ENCODE measurements around the gene GMIP. TPM values are rescaled to one million over a fixed set of nuclear protein-coding genes. Genes with fewer than 3 reads are reported as not detected.

The GMIP gene
- total and polyA plus RNA-seq, 2 experiments from 2014 or later: 5.1 to 22.1 TPM

- ATAC-seq: no peak
- Histone ChIP-seq H4K20me1 (replicated peaks; ENCODE audit: insufficient read depth) (peaks cover 6% of the 10 kb centered on the region; the same call in 1 of the 2 replicates), H2AFZ (no peak overlapping the region), H3K4me2 (no peak overlapping the region), H3K27me3 (ENCODE audit: insufficient read depth) (no peaks in the 10 kb centered on the region), H3K4me1 (ENCODE audit: insufficient read depth) (no peaks in the 10 kb centered on the region), H3K79me2 (replicated peaks; ENCODE audit: insufficient read depth) (no peaks in the 10 kb centered on the region), H3K36me3 (ENCODE audit: insufficient read depth) (peaks cover 19% of the 10 kb centered on the region), H3K27ac (ENCODE audit: low read depth) (no peak overlapping the region), H3K9me2 (ENCODE audit: insufficient read depth) (no peaks in the 10 kb centered on the region), H3K4me3 (no peak overlapping the region), H3F3A (replicated peaks; ENCODE audit: low read depth) (no peaks in the 10 kb centered on the region)
- H3K36me3 Mint-ChIP-seq (ENCODE audit: low read depth): peaks cover 78% of the 10 kb centered on the region
- H3K4me1 Mint-ChIP-seq: no peaks in the 10 kb centered on the region
- H3K4me3 Mint-ChIP-seq: no peak overlapping the region; the same call in 2 of the 3 replicates
- H3K9me3 Mint-ChIP-seq: no peaks in the 10 kb centered on the region
- H3K27me3 Mint-ChIP-seq (ENCODE audit: insufficient read depth, low read depth, poor library complexity): peaks cover 20% of the 10 kb centered on the region
- TF ChIP-seq NANOG (IDR thresholded peaks at IDR 0.05; ENCODE audit: borderline replicate concordance): no peak
- TF ChIP-seq, protein P1, sequence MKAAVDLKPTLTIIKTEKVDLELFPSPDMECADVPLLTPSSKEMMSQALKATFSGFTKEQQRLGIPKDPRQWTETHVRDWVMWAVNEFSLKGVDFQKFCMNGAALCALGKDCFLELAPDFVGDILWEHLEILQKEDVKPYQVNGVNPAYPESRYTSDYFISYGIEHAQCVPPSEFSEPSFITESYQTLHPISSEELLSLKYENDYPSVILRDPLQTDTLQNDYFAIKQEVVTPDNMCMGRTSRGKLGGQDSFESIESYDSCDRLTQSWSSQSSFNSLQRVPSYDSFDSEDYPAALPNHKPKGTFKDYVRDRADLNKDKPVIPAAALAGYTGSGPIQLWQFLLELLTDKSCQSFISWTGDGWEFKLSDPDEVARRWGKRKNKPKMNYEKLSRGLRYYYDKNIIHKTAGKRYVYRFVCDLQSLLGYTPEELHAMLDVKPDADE (IDR thresholded peaks at IDR 0.05): no peak
- TF ChIP-seq JUNB (IDR thresholded peaks at IDR 0.05; ENCODE audit: unreplicated experiment): no peak
- no peak for TF ChIP-seq CREB1 (CRISPR knock-in tag; IDR thresholded peaks at IDR 0.05; ENCODE audit: low read depth)
- TF ChIP-seq EZH2 (IDR thresholded peaks at IDR 0.05; ENCODE audit: low read depth, unreplicated experiment): no peak
- TF ChIP-seq ZNF114 (CRISPR knock-in tag; IDR thresholded peaks at IDR 0.05): no peak
- TF ChIP-seq REST (IDR thresholded peaks at IDR 0.05; ENCODE audit: unreplicated experiment): no peak
- no peak for TF ChIP-seq ZNF331 (CRISPR knock-in tag; IDR thresholded peaks at IDR 0.05; ENCODE audit: low read depth)
- no peak for TF ChIP-seq POLR2AphosphoS5 (IDR thresholded peaks at IDR 0.05; ENCODE audit: low read depth)
- no peak for DNase-seq (ENCODE audit: low spot score)
- no peak overlapping the region for H3K27ac Mint-ChIP-seq
These were observed 9.2 kb upstream of the GMIP start for GRCh38 chr19:19652482-19653295.

DNA sequence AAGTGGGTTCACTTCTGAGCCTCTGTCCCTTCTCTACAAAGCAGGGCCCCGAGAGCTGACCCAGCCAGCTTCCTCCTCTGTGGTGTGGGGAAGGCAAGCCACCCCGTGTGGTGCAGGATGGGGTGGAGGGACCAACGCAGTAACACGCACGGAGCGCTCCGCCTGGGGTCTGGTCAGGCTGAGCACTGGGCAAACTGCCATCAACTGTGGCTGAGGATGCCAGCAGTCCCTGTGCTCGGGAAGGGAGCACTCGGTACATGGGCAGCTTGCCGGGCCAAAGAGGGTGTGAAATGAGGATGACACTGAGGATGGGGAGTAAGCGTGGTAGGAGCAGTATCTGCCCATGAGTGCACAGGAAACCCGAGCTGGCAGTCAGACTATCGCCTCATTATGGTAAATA, 7.6 kb upstream of the GMIP start:
- Histone ChIP-seq H3K79me2 (replicated peaks; ENCODE audit: insufficient read depth) (no peaks in the 10 kb centered on the region), H3K27me3 (ENCODE audit: insufficient read depth) (no peaks in the 10 kb centered on the region), H3K4me1 (ENCODE audit: insufficient read depth) (no peaks in the 10 kb centered on the region), H3K9me2 (ENCODE audit: insufficient read depth) (no peaks in the 10 kb centered on the region), H3K36me3 (ENCODE audit: insufficient read depth) (peaks cover 18% of the 10 kb centered on the region), H3K4me3 (no peak overlapping the region), H3K4me2 (no peak overlapping the region), H3K27ac (ENCODE audit: low read depth) (no peak overlapping the region), H2AFZ (no peak overlapping the region), H4K20me1 (replicated peaks; ENCODE audit: insufficient read depth) (peaks cover 6% of the 10 kb centered on the region; the same call in 1 of the 2 replicates), H3F3A (replicated peaks; ENCODE audit: low read depth) (no peaks in the 10 kb centered on the region)
- peaks cover 78% of the 10 kb centered on the region for H3K36me3 Mint-ChIP-seq (ENCODE audit: low read depth)
- H3K4me3 Mint-ChIP-seq: no peak overlapping the region
- H3K9me3 Mint-ChIP-seq: no peaks in the 10 kb centered on the region
- ATAC-seq (no peak), DNase-seq (ENCODE audit: low spot score) (no peak)
- no peaks in the 10 kb centered on the region for H3K4me1 Mint-ChIP-seq
- no peak overlapping the region for H3K27ac Mint-ChIP-seq
- peaks cover 16% of the 10 kb centered on the region for H3K27me3 Mint-ChIP-seq (ENCODE audit: insufficient read depth, low read depth, poor library complexity)
- TF ChIP-seq REST (IDR thresholded peaks at IDR 0.05; ENCODE audit: unreplicated experiment): no peak
- TF ChIP-seq ZNF114 (CRISPR knock-in tag; IDR thresholded peaks at IDR 0.05): no peak
- TF ChIP-seq JUNB (IDR thresholded peaks at IDR 0.05; ENCODE audit: unreplicated experiment): no peak
- TF ChIP-seq ZNF331 (CRISPR knock-in tag; IDR thresholded peaks at IDR 0.05; ENCODE audit: low read depth): no peak
- no peak for TF ChIP-seq STAT1 (IDR thresholded peaks at IDR 0.05; ENCODE audit: unreplicated experiment)
- TF ChIP-seq EZH2 (IDR thresholded peaks at IDR 0.05; ENCODE audit: low read depth, unreplicated experiment): no peak
- no peak for TF ChIP-seq NANOG (IDR thresholded peaks at IDR 0.05; ENCODE audit: borderline replicate concordance)

Data from GM23338 (cell line).